ENCODE results near the gene GAS6.

The GAS6 gene

GRCh38 chr13:113845723-113846635, 17.9 kb downstream of the GAS6 start:
- no peak for DNase-seq (ENCODE audit: low spot score)
- in situ Hi-C loops (cut with MboI; ENCODE audit: low pct_unique_long_range_greater_than_20kb, low sequenced_read_pairs, unreplicated experiment), result no loop called here
- TF ChIP-seq, protein P1, sequence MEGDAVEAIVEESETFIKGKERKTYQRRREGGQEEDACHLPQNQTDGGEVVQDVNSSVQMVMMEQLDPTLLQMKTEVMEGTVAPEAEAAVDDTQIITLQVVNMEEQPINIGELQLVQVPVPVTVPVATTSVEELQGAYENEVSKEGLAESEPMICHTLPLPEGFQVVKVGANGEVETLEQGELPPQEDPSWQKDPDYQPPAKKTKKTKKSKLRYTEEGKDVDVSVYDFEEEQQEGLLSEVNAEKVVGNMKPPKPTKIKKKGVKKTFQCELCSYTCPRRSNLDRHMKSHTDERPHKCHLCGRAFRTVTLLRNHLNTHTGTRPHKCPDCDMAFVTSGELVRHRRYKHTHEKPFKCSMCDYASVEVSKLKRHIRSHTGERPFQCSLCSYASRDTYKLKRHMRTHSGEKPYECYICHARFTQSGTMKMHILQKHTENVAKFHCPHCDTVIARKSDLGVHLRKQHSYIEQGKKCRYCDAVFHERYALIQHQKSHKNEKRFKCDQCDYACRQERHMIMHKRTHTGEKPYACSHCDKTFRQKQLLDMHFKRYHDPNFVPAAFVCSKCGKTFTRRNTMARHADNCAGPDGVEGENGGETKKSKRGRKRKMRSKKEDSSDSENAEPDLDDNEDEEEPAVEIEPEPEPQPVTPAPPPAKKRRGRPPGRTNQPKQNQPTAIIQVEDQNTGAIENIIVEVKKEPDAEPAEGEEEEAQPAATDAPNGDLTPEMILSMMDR (IDR thresholded peaks at IDR 0.05; ENCODE audit: extremely low read depth, insufficient read depth, missing control alignments), result no peak

- DNase-seq (ENCODE audit: low spot score), result no peak
- in situ Hi-C loops (cut with MboI; ENCODE audit: low pct_unique_long_range_greater_than_20kb, low sequenced_read_pairs, unreplicated experiment), result no loop called here
- TF ChIP-seq, protein P1 (IDR thresholded peaks at IDR 0.05; ENCODE audit: extremely low read depth, insufficient read depth, missing control alignments), result no peak
These were observed 18.8 kb downstream of the GAS6 start for GRCh38 chr13:113845055-113845454.

GRCh38 chr13:113843864-113844556, 19.9 kb downstream of the GAS6 start:
- TF ChIP-seq, protein P1 (IDR thresholded peaks at IDR 0.05; ENCODE audit: extremely low read depth, insufficient read depth, missing control alignments), result no peak
- no peak for DNase-seq (ENCODE audit: low spot score)
- in situ Hi-C loops (cut with MboI; ENCODE audit: low pct_unique_long_range_greater_than_20kb, low sequenced_read_pairs, unreplicated experiment), result no loop called here

- in situ Hi-C loops (cut with MboI; ENCODE audit: low pct_unique_long_range_greater_than_20kb, low sequenced_read_pairs, unreplicated experiment), result no loop called here
- TF ChIP-seq, protein P1 (IDR thresholded peaks at IDR 0.05; ENCODE audit: extremely low read depth, insufficient read depth, missing control alignments), result no peak
- no peak for DNase-seq (ENCODE audit: low spot score)
These were observed 20.7 kb downstream of the GAS6 start for GRCh38 chr13:113843063-113843654.

DNA sequence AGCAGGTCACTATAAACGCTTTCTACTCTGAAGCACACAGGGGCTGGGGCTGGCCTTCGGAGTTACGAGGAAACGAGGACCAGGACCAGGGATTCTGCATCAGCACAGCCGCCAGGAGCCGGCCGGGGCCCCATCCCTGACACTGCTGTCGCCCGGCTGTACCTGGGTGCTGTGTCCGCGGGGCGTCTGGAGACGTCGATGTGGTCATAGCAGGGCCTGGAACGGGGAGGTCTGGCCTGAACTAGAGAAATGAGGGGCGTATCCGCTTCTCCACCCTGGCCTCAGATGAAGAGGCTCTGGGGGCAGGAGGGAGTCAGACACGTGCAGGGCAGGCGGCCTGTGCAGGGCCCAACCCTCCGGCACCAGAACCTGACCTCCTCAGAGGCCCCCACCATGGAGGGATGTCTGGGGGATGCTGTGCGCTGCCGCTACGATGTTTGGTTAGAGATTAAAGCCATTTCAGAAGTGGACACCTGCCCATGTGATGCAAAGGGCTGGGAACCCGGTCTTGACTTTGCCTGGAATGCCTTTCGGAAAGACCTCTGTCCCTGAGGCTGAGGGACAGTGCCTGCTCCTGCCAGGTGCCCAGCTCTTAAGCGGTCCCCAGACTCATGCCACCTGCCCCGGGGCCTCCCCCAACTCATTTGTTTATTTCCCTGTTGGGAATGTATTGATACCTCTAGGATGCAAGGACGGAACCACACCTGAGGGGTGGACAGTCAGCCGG, 21.4 kb downstream of the GAS6 start:
- no peak for DNase-seq (ENCODE audit: low spot score)
- TF ChIP-seq, protein P1 (IDR thresholded peaks at IDR 0.05; ENCODE audit: extremely low read depth, insufficient read depth, missing control alignments), result no peak
- in situ Hi-C loops (cut with MboI; ENCODE audit: low pct_unique_long_range_greater_than_20kb, low sequenced_read_pairs, unreplicated experiment), result no loop called here

DNA sequence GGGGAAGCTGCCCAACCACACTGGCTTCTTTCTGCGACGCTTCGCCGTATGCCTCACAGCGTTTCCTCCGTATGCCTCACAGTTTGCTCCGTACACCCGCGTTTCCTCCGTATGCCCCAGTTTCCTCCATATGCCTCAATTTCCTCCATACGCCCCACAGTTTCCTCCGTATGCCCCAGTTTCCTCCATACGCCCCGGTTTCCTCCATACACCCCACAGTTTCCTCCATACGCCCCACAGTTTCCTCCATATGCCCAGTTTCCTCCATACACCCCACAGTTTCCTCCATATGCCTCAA, 22.6 kb downstream of the GAS6 start:
- in situ Hi-C loops (cut with MboI; ENCODE audit: low pct_unique_long_range_greater_than_20kb, low sequenced_read_pairs, unreplicated experiment), result no loop called here
- TF ChIP-seq, protein P1 (IDR thresholded peaks at IDR 0.05; ENCODE audit: extremely low read depth, insufficient read depth, missing control alignments), result no peak
- no peak for DNase-seq (ENCODE audit: low spot score)

All from GM13977 (cell line).